DOHH2 (cell line): ENCODE measurements around the gene BMPER.

Experiments used
- H3F3A ChIP-seq: fragments of 200-600 bp; sonication (generic), shearing (Covaris generic); 2 replicates; pipeline ENCODE4 v1.6.0; 2016; ENCODE audit warnings: antibody characterized with exemption, mild to moderate bottlenecking; ENCODE audit not compliant: control insufficient read depth, insufficient read depth
- H3K27ac ChIP-seq: fragments of 200-600 bp; sonication (generic); 2 replicates; pipeline ENCODE4 v1.5.1; 2014; ENCODE audit warnings: low read depth, mild to moderate bottlenecking, low read length, moderate library complexity
- H3K27me3 ChIP-seq: fragments of 200-600 bp; sonication (generic); 2 replicates; pipeline ENCODE4 v1.6.1; 2014; ENCODE audit warnings: mild to moderate bottlenecking, low read length, mixed read lengths; ENCODE audit not compliant: control insufficient read depth
- H3K36me3 ChIP-seq: fragments of 200-600 bp; sonication (generic); 2 replicates; pipeline ENCODE4 v1.6.1; 2014; ENCODE audit warnings: mild to moderate bottlenecking, low read length, moderate library complexity, mixed read lengths; ENCODE audit not compliant: control insufficient read depth
- H3K4me1 ChIP-seq: fragments of 200-600 bp; sonication (generic); 2 replicates; pipeline ENCODE4 v1.6.1; 2014; ENCODE audit warnings: mild to moderate bottlenecking, low read length, mixed read lengths; ENCODE audit not compliant: control insufficient read depth
- H3K4me2 ChIP-seq: fragments of 200-600 bp; sonication (generic); 2 replicates; pipeline ENCODE4 v1.6.0; 2014; ENCODE audit warnings: mild to moderate bottlenecking, low read length, moderate library complexity
- H3K4me3 ChIP-seq: fragments of 200-600 bp; sonication (generic); 2 replicates; pipeline ENCODE4 v1.5.1; 2014; ENCODE audit warnings: mild to moderate bottlenecking, low read length, mixed read lengths
- H3K79me2 ChIP-seq: fragments of 200-600 bp; sonication (generic); 2 replicates; pipeline ENCODE4 v1.6.1; 2014; ENCODE audit warnings: mild to moderate bottlenecking, low read length, mixed read lengths; ENCODE audit not compliant: control insufficient read depth
- H3K9me2 ChIP-seq: fragments of 200-600 bp; sonication (generic); replicated peaks from 2 replicates; pipeline ENCODE4 v1.6.1; 2014; ENCODE audit warnings: mild to moderate bottlenecking, low read length, mixed read lengths; ENCODE audit not compliant: control insufficient read depth
- H3K9me3 ChIP-seq: fragments of 200-600 bp; sonication (generic); 2 replicates; pipeline ENCODE4 v1.6.1; 2014; ENCODE audit warnings: antibody characterized with exemption, low read length, mixed read lengths; ENCODE audit not compliant: control insufficient read depth, insufficient read depth
- H4K20me1 ChIP-seq: fragments of 200-600 bp; sonication (generic); 2 replicates; pipeline ENCODE4 v1.6.0; 2014; ENCODE audit warnings: low read depth, mild to moderate bottlenecking, antibody characterized with exemption, low read length, moderate library complexity; ENCODE audit not compliant: control insufficient read depth, insufficient read depth
- CTCF ChIP-seq: fragments of 200-600 bp; sonication (generic); IDR thresholded peaks from one replicate; pipeline ENCODE4 v1.5.1; 2014; ENCODE audit warnings: antibody characterized with exemption, mild to moderate bottlenecking, low read depth, low read length; ENCODE audit not compliant: poor library complexity, severe bottlenecking
- EZH2phosphoT487 ChIP-seq: fragments of 200-600 bp; sonication (generic); IDR thresholded peaks from 2 replicates; pipeline ENCODE4 v1.6.1; 2017; ENCODE audit warnings: borderline replicate concordance, mild to moderate bottlenecking, antibody characterized with exemption, low read length, moderate library complexity, mixed read lengths

The BMPER gene

GRCh38 chr7:34162027-34162565, 256.8 kb downstream of the BMPER start:
- H3K4me3 ChIP-seq, result no peak overlapping the region
- H3K36me3 ChIP-seq, result no peaks in the 10 kb centered on the region
- H3K79me2 ChIP-seq, result no peaks in the 10 kb centered on the region
- no peaks in the 10 kb centered on the region for H3K27me3 ChIP-seq
- H3F3A ChIP-seq, result no peaks in the 10 kb centered on the region
- H3K9me3 ChIP-seq, result no peaks in the 10 kb centered on the region
- no peaks in the 10 kb centered on the region for H4K20me1 ChIP-seq
- H3K27ac ChIP-seq, result no peak overlapping the region
- TF ChIP-seq CTCF (no peak), EZH2phosphoT487 (no peak)
- H3K9me2 ChIP-seq, result no peaks in the 10 kb centered on the region
- H3K4me1 ChIP-seq, result no peaks in the 10 kb centered on the region
- no peak overlapping the region for H3K4me2 ChIP-seq

GRCh38 chr7:34162677-34163076, 257.3 kb downstream of the BMPER start:
- Histone ChIP-seq H3K27me3 (no peaks in the 10 kb centered on the region), H4K20me1 (no peaks in the 10 kb centered on the region), H3K27ac (no peak overlapping the region), H3K4me1 (no peaks in the 10 kb centered on the region), H3K9me2 (no peaks in the 10 kb centered on the region), H3K36me3 (no peaks in the 10 kb centered on the region), H3K9me3 (no peaks in the 10 kb centered on the region), H3K79me2 (no peaks in the 10 kb centered on the region), H3K4me3 (no peak overlapping the region), H3F3A (no peaks in the 10 kb centered on the region), H3K4me2 (no peak overlapping the region)
- no peak for TF ChIP-seq EZH2phosphoT487
- TF ChIP-seq CTCF, result no peak

GRCh38 chr7:34163956-34164355, 258.6 kb downstream of the BMPER start:
- no peaks in the 10 kb centered on the region for H3F3A ChIP-seq
- no peaks in the 10 kb centered on the region for H3K4me1 ChIP-seq
- H3K4me2 ChIP-seq, result no peak overlapping the region
- TF ChIP-seq CTCF, result no peak
- TF ChIP-seq EZH2phosphoT487, result no peak
- no peaks in the 10 kb centered on the region for H3K27me3 ChIP-seq
- no peaks in the 10 kb centered on the region for H3K79me2 ChIP-seq
- H3K27ac ChIP-seq, result no peak overlapping the region
- no peak overlapping the region for H3K4me3 ChIP-seq
- no peaks in the 10 kb centered on the region for H3K9me3 ChIP-seq
- H3K36me3 ChIP-seq, result no peaks in the 10 kb centered on the region
- no peaks in the 10 kb centered on the region for H4K20me1 ChIP-seq
- no peaks in the 10 kb centered on the region for H3K9me2 ChIP-seq
